GM13977 (cell line): ENCODE results near the gene FAM200B.

Experiments
- DNase-seq: peaks from one replicate; pipeline ENCODE4 v3.0.0; 2012; ENCODE audit warnings: low spot score
- CTCF ChIP-seq: IDR thresholded peaks from 2 replicates; pipeline ENCODE4 v1.5.1; 2012; ENCODE audit warnings: mild to moderate bottlenecking, control low read depth; ENCODE audit not compliant: insufficient read depth; ENCODE audit errors: extremely low read depth, missing control alignments
- in situ Hi-C: fragments of 300-500 bp; cut with MboI; formaldehyde crosslinking; loops from one replicate; pipeline ENCODE4 v1.12.0; 2022; ENCODE audit warnings: low sequenced_read_pairs, low pct_unique_long_range_greater_than_20kb, mixed read lengths, inconsistent platforms; ENCODE audit not compliant: unreplicated experiment

Gene FAM200B

GRCh38 chr4:15712214-15712613 is 30.6 kb downstream of the FAM200B start:
- in situ Hi-C loops: no loop called here
- TF ChIP-seq CTCF: no peak
- DNase-seq: no peak

- no peak for TF ChIP-seq CTCF
- in situ Hi-C loops: no loop called here
- DNase-seq: no peak
Observed at GRCh38 chr4:15714141-15714540, 32.5 kb downstream of the FAM200B start.

GRCh38 chr4:15714646-15715435 is 33.2 kb downstream of the FAM200B start:
- DNase-seq: no peak
- in situ Hi-C loops: no loop called here
- TF ChIP-seq CTCF: no peak

- DNase-seq: no peak
- no peak for TF ChIP-seq CTCF
- in situ Hi-C loops: no loop called here
Observed at GRCh38 chr4:15716115-15716514, 34.5 kb downstream of the FAM200B start.

- TF ChIP-seq CTCF: no peak
- in situ Hi-C loops: no loop called here
- no peak for DNase-seq
Observed at GRCh38 chr4:15717086-15717485, 35.5 kb downstream of the FAM200B start.

- in situ Hi-C loops: no loop called here
- no peak for TF ChIP-seq CTCF
- DNase-seq: no peak
Observed at GRCh38 chr4:15717657-15718416, 36.2 kb downstream of the FAM200B start.
